HG03558 (cell line): ENCODE results near the gene TMEM115.

Experiments used
- ATAC-seq: cut with Tn5 transposase; IDR thresholded peaks from one replicate; pipeline ENCODE4 v1.9.1; 2021; ENCODE audit warnings: moderate number of reproducible peaks; ENCODE audit not compliant: unreplicated experiment; ENCODE audit errors: extremely low read depth

Gene TMEM115, protein sequence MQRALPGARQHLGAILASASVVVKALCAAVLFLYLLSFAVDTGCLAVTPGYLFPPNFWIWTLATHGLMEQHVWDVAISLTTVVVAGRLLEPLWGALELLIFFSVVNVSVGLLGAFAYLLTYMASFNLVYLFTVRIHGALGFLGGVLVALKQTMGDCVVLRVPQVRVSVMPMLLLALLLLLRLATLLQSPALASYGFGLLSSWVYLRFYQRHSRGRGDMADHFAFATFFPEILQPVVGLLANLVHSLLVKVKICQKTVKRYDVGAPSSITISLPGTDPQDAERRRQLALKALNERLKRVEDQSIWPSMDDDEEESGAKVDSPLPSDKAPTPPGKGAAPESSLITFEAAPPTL

DNA sequence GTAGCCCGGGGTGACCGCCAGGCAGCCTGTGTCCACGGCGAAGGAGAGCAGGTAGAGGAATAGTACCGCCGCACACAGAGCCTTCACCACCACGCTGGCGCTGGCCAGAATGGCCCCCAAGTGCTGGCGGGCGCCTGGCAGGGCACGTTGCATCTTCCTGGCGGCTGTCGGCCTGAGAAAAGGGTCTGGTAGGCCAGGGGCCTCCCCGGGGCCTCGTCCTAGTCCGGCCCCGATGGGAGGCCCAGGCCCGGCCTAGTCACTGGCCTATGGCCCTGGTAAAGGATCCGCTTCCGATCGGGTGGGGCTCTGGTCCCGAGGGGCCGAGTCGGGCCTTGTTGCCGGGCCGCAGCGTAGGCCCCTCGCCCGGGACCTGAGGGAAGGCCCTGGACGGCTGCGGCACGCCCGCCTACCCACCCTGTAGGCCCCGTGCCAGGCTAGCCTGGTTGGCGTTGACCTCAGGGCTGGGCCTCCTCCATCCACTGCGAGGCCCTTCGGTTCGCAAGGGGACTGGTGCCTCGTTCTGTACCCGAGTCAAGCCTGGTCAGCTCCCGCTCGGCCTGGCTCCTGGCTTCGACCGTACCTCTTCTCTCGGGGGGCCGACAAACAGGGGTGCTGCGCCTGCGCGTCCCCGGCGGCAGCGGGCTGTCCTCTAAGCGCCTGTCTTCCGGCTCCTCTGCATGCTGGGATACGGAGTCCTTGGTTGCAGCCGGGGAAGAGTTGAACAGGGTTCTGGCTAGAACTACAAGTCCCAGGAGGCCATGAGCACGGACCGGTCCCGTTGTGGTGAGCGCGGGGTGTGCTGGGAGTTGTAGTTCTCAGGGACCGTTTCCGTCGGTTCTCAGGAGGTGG lies at the start of gene TMEM115:
Gene TMEM115 (minus strand): TSS at position 611 of the 849 bp plus-strand sequence. CDS start 458 bp downstream, at position 153.
- ATAC-seq: peak; percentile 90

DNA sequence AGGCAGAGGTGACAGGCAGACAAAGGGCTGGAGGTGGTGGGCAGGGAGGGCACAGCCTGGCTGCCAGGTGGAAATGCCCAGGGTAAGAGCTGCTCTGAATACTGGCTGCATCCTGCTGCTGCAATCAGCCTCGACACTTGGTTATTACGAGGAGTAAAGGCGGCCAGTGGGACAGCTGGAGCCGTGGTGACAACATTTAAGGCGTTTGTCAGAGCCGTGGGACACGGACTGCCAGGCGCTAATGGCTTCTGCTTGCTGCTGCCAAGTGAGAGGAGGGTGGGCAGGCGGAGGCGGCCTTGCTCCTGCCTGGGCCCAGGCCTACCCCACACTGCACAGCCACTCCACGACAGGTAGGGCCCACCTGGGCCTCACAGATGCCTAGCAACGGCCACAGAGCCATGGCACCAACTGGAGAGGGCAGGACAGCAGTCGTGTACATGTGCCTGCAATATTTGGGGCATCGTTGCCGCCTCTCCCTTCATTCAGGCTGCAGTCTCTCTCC lies 49.2 kb upstream of the TMEM115 start:
- ATAC-seq: no peak

DNA sequence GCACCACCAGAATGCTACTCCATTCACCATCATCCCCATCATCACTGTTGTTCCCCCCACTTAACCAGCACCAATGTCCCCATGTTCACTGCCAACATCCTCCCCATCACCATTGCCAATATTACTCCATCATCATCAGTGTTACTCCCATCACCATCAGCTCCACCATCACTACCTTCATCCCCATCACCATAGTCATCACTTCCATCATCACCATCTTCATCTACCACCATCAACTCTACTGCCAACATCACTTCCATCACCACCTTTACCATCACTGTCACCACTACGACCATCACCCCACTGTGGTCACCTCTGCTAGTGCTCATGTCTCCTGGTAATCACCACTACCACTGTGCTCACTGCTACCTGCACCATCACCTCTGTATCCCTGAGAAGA lies 47.2 kb upstream of the TMEM115 start:
- no peak for ATAC-seq

DNA sequence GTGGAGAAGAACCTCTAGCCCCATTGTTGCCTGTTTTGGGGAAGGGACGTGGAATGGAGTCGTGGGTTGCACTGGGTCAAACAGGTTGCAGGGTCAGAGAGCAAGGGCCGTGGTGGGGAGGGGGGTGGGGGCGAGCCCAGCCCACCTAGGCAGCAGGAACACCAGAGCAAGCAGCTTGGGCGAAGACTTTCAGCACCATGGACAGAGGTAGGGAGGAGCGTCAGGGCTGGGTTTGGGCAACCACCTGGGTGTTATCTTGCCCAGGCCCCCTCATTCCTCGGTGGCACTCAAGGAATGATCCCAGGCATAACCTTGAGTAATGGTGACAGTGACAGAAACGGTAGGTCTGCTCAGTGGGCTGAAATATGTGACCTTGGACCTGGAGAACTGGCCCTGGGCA lies 45.9 kb upstream of the TMEM115 start:
- no peak for ATAC-seq

DNA sequence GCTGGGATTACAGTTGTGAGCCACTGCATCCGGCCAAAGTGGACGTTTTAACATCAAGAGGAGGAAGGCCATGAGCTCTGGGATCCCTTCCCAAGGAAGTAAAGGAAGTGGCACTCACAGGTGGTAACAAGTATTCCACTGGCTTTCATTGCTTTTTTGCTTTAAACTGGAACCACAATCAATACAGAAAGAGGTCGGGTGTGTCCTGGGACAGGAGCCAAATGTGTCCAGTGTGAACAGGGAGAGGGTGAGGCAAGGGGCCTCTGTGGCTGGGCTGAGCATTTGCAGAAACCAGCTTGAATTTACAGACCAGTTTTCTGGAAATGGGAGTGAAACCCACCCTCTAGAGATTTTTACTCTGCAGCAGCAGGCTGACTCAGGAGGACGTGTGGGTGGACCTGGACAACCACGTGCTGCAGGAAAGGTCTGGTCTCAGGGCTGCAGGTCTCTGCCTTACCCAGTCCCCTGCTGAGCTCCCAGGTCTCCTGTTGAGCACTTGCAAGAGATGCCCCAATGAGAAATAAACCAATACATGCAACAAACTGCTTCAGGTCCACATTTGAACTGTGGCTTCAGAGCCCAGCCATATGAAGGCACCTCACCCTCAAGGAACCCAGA lies 42.8 kb upstream of the TMEM115 start:
- ATAC-seq: no peak

DNA sequence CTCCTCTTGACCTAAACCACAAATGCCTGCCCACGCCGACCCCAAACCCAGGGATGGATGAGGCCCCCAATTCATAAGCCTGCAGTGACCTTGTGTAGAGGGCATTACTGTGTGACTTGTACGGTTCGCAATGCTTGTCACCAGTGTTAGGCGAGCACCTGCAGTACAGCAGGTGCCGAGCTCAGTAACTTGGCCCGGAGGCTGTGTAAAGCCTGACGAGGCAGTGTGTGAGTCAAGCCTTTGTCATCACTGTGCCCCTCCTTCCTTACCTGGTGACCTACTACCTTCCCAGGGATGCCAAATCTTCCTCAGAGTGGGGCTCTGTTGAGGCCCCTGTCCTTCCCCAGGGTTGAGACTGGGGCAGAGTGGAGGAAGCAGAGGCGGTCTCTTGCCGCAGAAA lies 37.2 kb upstream of the TMEM115 start:
- no peak for ATAC-seq

DNA sequence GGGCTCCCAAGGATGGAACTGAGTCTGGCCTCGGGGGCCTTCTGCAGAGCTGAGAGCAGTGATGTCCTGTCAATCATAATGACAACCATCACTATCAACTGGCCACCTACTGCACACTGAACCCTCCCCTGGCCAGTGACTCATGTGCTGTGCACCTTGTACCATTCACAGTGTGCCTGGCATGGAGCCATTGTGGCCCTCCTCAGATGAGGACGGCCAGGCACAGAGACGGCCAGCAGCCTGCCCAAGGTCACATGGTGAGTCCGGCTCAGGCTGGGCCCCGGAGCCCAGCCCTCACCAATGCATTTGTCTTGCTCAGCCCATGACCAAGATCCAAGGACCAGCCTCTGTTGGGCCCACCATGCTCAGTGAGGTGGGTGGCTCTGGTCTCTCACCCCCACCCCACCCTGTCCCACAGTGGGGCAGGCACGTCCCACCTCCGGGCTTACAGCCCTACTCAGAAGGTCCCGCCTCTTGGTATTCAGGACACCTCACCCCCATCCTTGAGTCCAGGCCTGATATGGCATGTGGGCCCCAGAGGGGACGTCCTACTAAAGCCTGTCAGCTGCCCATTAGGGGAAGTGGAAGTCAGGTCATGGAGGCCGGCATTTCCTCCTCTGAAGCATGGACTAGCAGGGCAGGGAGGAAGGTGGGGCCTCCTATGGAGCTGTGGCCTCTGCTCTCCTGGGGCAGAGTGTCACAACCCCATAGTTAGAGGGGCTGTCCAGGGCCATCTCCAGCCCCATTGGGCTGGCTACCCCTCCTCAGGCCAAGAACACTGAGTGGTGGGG lies 35.9 kb upstream of the TMEM115 start:
- ATAC-seq: no peak

DNA sequence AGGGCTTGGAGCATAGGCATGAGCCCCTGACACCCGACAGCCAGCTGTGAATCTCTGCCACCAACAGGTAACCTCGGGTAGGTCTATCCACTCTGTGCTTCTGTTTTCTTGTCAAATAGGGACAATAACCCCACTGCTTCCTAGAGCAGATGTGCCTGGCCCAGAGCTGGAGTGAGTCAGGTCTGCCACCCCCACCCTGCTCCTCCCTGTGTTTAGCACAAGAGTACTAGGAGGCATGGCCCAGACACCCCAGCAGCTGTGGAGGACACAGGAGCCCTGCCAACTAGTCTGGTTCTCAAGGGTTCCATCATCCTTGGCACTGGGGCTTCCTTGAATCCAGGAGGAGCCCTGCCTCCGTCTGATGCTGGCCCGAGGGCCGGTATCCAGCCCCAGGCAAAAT lies 33.7 kb upstream of the TMEM115 start:
- no peak for ATAC-seq

DNA sequence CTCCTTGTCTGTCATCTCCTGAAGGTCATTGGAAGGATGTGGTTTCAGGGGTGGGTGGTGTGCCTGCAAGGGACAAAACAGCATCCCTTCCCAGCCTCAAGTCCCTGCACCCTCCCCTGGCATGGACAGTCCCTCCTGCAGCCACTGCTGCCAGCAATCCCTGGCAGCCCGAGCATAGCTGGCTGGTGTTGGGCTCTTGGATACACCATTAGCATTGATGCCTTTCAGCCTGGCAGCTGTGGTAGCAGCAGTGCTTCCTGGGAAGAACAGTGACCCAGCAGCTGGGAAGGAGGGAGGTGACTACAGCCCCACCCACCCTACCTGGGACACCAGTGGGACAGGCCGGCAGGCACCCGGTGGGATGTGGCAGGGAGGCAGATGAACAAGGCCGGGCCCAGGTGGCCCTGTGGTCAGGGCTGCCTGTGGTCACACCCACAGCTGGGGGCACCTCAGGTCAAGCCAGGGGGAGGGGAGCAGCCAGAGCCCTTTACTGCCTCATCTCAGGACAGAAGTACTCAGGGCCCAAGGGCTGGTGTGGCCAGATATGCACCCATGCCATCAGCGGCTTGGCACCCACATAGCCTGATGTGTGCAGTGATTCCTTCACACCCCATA lies 32.9 kb upstream of the TMEM115 start:
- ATAC-seq: no peak

DNA sequence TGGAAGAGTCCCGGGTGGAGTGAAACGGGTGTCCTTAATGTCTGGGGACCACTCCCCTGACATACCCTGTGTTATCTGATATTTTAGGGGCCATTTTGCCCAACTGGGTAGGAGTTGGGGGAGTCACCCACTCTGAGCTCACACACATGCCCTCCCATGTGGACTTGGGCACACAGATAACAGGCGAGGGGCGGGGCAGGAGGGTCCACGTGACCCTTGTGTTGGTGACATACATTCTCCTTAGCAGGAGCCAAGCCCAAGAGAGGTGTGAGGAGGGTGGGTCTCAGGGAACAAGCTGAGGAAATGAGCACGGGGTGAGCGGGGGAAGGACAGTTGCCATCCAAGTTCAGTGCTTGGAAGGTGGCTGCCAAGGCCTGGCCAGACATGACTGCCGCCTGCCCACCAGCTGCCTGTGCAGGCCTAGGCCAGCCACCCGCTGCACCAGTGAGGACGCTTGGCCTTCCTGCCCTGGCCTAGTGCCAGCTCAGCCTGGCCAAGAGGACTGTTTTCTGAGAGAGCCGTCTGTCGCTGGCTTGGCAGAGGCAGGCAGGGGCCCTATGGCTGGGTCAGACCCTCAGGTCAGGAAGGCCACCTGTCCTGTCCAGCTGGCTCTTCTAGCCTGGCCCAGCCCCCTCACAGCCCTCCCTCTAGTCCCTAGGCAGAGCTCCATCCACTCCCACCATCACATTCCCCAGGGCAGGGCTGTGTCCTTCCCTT lies 31.3 kb upstream of the TMEM115 start:
- ATAC-seq: no peak

DNA sequence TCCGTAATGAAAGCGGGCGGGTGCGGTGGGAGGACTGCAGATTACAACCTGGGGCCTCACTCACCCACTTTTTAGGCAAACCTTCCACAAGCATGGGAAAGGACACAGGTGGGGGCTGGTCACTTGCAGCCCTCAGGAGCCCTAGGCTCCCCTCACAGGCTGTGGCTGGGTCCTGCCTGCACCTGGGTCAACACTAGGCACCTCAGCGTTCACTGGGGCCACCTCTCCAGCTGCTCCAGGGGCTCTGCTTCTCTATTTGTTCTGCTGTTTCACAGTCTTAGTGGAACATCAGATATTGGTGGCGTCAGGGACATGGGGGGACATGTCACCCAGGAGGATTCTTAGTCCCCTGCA lies 30.1 kb upstream of the TMEM115 start:
- no peak for ATAC-seq

DNA sequence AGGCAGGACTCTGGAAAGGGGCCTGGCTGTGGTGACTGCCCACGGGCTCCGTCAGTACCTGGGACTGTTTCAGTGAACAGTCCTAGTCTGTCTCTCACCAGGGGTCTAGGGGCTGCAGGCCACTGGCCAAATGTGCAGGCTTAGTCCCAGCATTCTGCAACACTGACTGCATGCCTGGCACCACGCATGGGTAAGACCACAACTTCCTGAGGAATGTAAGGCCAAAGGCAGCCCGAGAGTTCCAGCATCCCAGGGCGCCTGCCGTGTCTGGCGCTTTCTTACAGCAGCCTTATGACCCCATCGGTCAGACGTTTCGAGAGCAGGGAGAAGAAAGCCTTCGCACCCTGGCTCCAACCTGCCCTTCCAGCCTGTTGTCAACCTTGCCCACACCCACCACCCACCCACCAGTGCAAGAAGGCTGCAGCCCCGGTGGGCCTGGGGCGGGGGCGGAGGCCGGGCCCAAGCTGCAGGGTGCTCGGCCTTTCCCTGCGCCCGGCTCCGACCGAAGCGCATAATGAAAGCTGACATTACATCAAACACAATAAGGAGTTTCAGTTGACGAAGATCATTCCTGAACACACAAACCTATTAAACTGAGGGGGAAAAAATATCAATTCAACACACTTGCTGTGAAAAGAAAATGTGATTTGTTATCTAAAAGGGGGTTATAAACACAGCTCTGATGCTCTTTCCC lies 29.5 kb upstream of the TMEM115 start:
- no peak for ATAC-seq

DNA sequence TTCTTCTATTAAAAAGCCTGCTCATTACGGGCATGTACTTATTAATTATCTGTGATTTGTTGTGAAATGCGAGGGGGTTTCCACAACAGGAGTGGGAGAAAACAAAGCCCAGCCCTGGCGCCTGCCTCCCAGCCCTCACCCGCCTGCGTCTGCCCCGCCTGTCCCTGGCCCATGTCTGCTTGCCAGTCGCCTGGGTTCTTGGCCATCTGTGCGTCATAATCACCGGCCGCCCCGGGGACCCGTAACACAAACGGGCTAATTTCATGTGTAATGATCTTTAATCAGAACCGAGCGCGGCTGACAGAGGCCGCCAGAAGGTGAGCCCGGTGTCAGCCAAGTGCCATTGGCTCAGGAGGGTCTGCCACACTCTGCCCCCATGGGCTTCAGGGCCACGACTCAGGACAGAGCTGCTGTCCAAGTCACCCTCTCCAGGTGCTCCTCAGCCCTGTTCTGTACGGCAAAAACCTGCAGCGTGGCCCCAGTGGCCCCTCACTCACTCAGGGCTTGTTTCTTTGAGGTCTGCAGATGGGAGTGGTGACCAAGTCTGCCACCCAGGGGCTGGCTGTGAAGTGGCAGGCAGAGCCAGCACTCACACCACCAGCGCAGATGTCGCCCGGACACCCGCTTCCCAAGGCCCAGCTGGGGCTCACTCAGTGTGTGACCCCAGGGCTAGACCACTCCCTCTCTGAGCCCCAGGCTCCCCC lies 28.8 kb upstream of the TMEM115 start:
- no peak for ATAC-seq

DNA sequence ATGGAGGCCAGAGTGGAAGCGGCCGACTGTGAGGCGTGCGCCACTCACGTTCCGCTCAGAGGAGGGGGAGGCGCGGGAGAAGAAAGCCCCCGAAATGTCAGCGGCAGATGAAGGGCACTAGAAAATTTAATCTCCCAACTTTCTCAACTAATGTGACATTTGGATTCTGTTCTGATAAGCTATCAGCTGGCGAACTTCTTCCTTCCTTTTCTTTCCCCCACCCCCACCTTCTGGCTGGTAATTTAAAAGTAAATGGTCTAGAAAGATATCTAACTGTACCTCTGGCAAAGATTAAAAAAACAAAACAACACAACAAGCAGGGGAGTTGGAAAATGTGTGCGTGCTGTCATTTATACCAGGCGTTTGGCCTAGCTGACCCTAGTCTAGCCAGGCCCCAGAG lies 26.4 kb upstream of the TMEM115 start:
- no peak for ATAC-seq

DNA sequence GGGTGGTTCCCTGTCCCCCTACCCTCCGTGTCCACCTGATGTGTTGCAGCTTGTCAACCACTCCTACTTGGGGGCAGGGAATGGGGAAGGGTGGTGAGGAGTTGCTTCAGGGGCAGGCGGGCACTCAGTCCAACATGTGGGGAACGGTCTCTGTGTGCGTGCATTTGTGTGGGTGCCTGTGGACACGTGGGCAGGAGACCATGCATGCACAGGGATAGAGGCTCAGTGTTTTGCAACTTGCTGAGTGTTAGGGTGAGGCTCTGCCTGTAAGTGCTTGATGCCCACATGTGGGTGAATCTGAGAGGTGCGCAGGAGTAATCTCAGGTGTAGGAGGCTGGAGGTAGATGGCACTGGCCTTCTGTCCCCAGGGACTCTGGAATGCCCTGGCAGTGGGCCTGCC lies 24.4 kb upstream of the TMEM115 start:
- ATAC-seq: no peak

DNA sequence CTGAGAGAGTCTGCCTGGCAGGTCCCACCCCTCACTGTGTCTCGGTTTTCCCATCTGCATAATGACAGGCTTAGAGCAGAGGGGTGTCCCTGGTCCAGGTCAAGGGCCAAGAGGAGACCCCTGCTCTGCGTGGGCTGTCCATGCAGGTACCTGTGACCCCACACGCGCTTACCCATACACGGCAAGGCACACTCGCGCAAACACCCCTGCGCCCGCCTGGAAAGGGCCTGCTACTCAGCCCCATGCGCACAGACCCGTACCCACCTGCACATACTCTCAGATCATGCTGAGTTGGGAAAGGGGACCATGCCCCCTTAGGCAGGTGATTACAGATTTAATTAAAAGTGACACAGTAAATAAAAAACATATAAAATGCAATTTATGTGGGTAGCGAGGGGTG lies 23.4 kb upstream of the TMEM115 start:
- ATAC-seq: no peak

DNA sequence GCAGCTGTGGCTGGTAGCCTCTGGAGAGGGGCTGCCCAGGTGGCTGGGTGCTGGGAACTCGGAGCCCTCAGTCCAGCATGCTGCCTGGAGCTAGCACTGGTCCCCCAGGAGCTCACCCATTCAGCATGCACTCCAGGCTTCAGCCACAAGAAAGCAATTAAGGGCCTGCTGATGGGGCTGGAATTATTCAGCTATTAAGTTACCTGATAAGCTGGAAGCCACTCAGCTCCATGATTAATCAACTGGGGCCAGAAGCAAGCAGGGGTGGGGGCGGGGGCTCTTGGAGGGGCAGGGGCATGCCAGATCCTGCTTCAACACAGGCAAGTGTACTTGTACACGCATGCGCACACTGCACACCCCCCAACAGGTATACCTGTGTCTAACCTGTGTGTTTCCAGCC lies 22.1 kb upstream of the TMEM115 start:
- ATAC-seq: no peak
